Neural crest cell (in vitro differentiated cells): Measurements from ENCODE around the gene LURAP1L. TPM values are rescaled to one million over a fixed set of nuclear protein-coding genes. Genes with fewer than 3 reads are reported as not detected.

Experiments used
- total RNA-seq: library from RNA; stranded (reverse); gene quantifications from 2 replicates; pipeline ENCODE4 v1.2.1, GENCODE V29; 2021

LURAP1L gene
- total RNA-seq, 1 donor from 2014 or later, result 0.40 TPM

Other genes starting within 250 kb of the LURAP1L start
- gene TYRP1, start 81.6 kb upstream of the LURAP1L start, total RNA-seq, result not detected in 2 replicates